Left lung (tissue), 10 donors: ENCODE measurements around the gene MICAL2. TPM values are rescaled to one million over a fixed set of nuclear protein-coding genes. Genes with fewer than 3 reads are reported as not detected.

Experiments used
- ATAC-seq: fragments of 200-7000 bp; cut with Tn5 transposase; one replicate; pipeline ENCODE4 v1.9.1; 2020; ENCODE audit warnings: moderate library complexity
- DNase-seq, 4 donors: peaks; one replicate each; pipeline ENCODE4 v3.0.0-alpha.2; 2013 to 2020
- H3K27ac ChIP-seq, 2 donors: fragments of 200-600 bp; sonication (generic) in 1 of 2; one replicate each; pipeline versions ENCODE4 v1.5.0 to v1.8.0; 2020 to 2021
- H3K27me3 ChIP-seq, 2 donors: fragments of 200-600 bp; sonication (generic) in 1 of 2; one replicate each; pipeline versions ENCODE4 v1.5.0 to v1.8.0; 2020 to 2021
- H3K36me3 ChIP-seq, 2 donors: fragments of 200-600 bp; sonication (generic) in 1 of 2; one replicate each; pipeline versions ENCODE4 v1.5.0 to v1.8.0; 2020 to 2021
- H3K4me1 ChIP-seq, 2 donors: fragments of 200-600 bp; one replicate each; pipeline ENCODE4 v1.8.0; 2021
- H3K4me3 ChIP-seq, 2 donors: fragments of 200-600 bp; sonication (generic) in 1 of 2; one replicate each; pipeline versions ENCODE4 v1.5.0 to v1.8.0; 2020 to 2021; ENCODE audit warnings: mild to moderate bottlenecking in 1 of 2
- H3K9me3 ChIP-seq, 2 donors: fragments of 200-600 bp; sonication (generic) in 1 of 2; one replicate each; pipeline versions ENCODE4 v1.5.0 to v1.8.0; 2020 to 2021
- intact Hi-C, 2 donors: fragments of 100-400 bp; cut with DNase I; formaldehyde crosslinking; loops; one replicate each; pipeline versions ENCODE4 v1.11.2 to v1.14.2; 2022
- polyA plus RNA-seq, 6 donors: library from polyadenylated mRNA; unstranded; fragments of 120-200 nt; gene quantifications; one replicate each; pipeline ENCODE4 v1.2.1, GENCODE V29; 2013; ENCODE audit not compliant: insufficient read length in 6 of 6
- total RNA-seq, 2 donors: library from RNA; stranded (reverse); fragmentation: NEBNext Ultra II Directional; extraction: Animal tissue kit (Norgen Biotek cat#: 25700); gene quantifications; one replicate each; pipeline ENCODE4 v1.2.1, GENCODE V29; 2021
- TF ChIP-seq, protein P1 (sequence below), 2 donors: fragments of 200-600 bp; sonication (generic) in 1 of 2; IDR thresholded peaks; one replicate each; pipeline versions ENCODE4 v1.5.0 to v1.8.0; 2021; ENCODE audit warnings: antibody characterized with exemption in 2 of 2
- donor health status: DM: no; HTN: yes; CAD: no.
- donor health status: DM: no; HTN: no; CAD: no.

MICAL2 gene
- total and polyA plus RNA-seq, 8 donors, result 49.8 to 293 (median 89.4) TPM

GRCh38 chr11:12088047-12088481 lies 22.3 kb upstream of the MICAL2 start:
- intact Hi-C loops, result no loop called here
- Histone ChIP-seq H3K27me3 (no peaks in the 10 kb centered on the region), H3K27ac (peak overlapping the region; percentile 80), H3K4me1 (peaks cover 35 to 76% of the 10 kb centered on the region in 2 donors), H3K36me3 (no peaks in the 10 kb centered on the region), H3K4me3 (no peak overlapping the region), H3K9me3 (no peaks in the 10 kb centered on the region)
- DNase-seq, result no peak
- TF ChIP-seq, protein P1, sequence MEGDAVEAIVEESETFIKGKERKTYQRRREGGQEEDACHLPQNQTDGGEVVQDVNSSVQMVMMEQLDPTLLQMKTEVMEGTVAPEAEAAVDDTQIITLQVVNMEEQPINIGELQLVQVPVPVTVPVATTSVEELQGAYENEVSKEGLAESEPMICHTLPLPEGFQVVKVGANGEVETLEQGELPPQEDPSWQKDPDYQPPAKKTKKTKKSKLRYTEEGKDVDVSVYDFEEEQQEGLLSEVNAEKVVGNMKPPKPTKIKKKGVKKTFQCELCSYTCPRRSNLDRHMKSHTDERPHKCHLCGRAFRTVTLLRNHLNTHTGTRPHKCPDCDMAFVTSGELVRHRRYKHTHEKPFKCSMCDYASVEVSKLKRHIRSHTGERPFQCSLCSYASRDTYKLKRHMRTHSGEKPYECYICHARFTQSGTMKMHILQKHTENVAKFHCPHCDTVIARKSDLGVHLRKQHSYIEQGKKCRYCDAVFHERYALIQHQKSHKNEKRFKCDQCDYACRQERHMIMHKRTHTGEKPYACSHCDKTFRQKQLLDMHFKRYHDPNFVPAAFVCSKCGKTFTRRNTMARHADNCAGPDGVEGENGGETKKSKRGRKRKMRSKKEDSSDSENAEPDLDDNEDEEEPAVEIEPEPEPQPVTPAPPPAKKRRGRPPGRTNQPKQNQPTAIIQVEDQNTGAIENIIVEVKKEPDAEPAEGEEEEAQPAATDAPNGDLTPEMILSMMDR (IDR thresholded peaks at IDR 0.05), result no peak
- no peak for ATAC-seq

DNA sequence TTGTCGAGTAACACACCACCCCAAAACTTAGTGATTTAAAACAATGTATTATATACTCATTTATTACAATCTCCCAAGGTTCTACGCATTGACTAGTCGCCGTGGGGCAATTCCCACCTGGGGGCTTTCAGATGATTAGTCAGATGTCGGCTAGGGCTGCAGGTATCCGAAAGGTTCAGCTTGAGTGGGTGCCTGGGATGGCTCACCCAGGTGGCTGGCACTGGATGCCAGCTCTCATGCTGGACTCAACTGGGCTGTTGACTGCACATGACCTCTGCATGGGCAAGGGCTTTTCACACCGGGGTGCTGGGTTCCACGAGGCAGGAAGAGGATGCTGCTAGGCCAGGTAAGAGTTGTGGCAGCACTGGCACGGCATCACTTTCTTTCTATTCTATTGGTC lies 21.9 kb upstream of the MICAL2 start:
- Histone ChIP-seq H3K9me3 (no peaks in the 10 kb centered on the region), H3K36me3 (no peaks in the 10 kb centered on the region), H3K4me3 (no peak overlapping the region), H3K27me3 (no peaks in the 10 kb centered on the region), H3K4me1 (peaks cover 35 to 76% of the 10 kb centered on the region in 2 donors), H3K27ac (peak overlapping the region; percentile 80)
- TF ChIP-seq, protein P1 (IDR thresholded peaks at IDR 0.05), result no peak
- intact Hi-C loops, result no loop called here
- ATAC-seq, result no peak
- DNase-seq, result no peak

DNA sequence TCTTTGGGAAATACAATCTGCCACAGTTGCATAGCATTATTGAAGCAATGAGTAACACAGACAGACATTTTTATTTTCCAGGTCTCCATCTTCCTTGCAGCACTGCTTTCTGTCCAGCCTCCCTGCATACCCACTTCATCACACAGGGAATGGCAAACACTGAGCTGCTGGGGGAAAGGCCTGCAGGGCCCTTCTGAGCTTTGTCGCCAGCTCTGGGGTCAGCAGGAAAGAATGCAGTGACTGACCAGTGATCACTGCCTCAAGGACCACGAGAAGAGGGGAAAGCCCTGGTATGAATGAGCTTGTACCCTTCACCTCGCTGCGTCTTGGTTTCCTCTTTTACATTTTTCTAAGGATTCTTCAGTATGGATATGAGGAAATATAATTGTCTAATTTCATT lies 21.3 kb upstream of the MICAL2 start:
- TF ChIP-seq, protein P1 (IDR thresholded peaks at IDR 0.05), result no peak
- DNase-seq, result no peak
- no peaks in the 10 kb centered on the region for H3K9me3 ChIP-seq
- ATAC-seq, result no peak
- H3K27me3 ChIP-seq, result no peaks in the 10 kb centered on the region
- intact Hi-C loops, result no loop called here
- no peaks in the 10 kb centered on the region for H3K36me3 ChIP-seq
- H3K4me3 ChIP-seq, result no peak overlapping the region
- peaks cover 35 to 76% of the 10 kb centered on the region in 2 donors for H3K4me1 ChIP-seq
- H3K27ac ChIP-seq, result peak overlapping the region; percentile 47 to 85

DNA sequence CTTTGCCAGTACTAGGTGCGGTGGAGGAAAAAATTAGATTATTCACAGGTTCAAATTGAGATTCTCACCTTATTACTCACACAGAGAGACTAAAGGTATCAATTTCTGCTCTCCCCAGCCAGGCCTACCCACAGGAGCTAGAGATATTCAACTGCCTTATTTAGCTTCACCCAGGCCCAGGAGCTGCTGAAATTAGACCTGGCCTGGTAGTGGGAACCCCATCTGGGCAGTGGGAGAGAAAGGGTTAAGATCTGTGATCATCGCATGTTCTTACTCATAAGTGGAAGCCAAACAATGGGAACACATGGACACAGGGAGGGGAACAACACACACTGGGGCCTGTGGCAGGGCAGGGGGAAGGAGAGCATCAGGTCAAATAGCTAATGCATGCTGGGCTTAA lies 20.9 kb upstream of the MICAL2 start:
- Histone ChIP-seq H3K36me3 (no peaks in the 10 kb centered on the region), H3K4me1 (peaks cover 35 to 76% of the 10 kb centered on the region in 2 donors), H3K4me3 (no peak overlapping the region), H3K27me3 (no peaks in the 10 kb centered on the region), H3K9me3 (no peaks in the 10 kb centered on the region), H3K27ac (peak overlapping the region; percentile 47 to 85)
- DNase-seq (no peak), ATAC-seq (no peak)
- TF ChIP-seq, protein P1 (IDR thresholded peaks at IDR 0.05), result no peak
- intact Hi-C loops, result no loop called here

DNA sequence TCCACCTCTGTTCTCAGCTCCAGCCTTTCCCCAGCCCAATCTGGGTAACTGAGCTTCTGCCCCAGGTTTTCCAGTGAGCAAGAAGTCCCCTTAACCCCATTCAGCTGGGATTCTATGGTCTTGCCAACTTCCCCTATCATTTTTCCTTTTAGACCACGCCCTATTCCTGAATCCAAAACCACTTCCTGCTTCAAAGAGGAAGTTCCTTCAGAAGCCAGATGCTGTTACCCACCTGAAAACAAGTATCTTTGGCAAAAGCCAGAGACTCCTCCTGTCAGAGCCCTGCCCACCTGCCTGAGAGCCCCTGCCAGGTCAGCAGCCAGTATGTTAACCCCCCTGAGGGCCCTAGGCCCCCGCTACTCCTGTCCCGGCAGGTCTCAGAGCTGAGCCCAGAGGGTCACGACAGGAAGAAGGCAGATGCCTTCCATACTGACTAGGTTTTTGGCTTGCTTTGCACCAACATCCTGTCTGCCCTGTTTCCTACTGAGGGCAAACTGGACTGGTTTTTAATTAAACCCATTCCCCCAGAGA lies 20.3 kb upstream of the MICAL2 start:
- intact Hi-C loops, result no loop called here

More for the DNA sequence above, 20.3 kb upstream of the MICAL2 start:
- Histone ChIP-seq H3K4me3 (no peak overlapping the region), H3K27me3 (no peaks in the 10 kb centered on the region), H3K4me1 (peaks cover 35 to 80% of the 10 kb centered on the region in 2 donors), H3K9me3 (no peaks in the 10 kb centered on the region), H3K27ac (peak overlapping the region; percentile 85), H3K36me3 (no peaks in the 10 kb centered on the region)
- peak; percentile 2 for ATAC-seq
- DNase-seq, result no peak
- TF ChIP-seq, protein P1 (IDR thresholded peaks at IDR 0.05), result no peak
